ENCODE measurements around the gene GLIS1.

- TF ChIP-seq EZH2 (IDR thresholded peaks at IDR 0.05; ENCODE audit: borderline replicate concordance): no peak
- no peak for TF ChIP-seq CTCF (IDR thresholded peaks at IDR 0.05; ENCODE audit: poor library complexity)
Observed at GRCh38 chr1:53710584-53710983, 28.4 kb downstream of the GLIS1 start.
